HepG2 (cell line): ENCODE results near the gene SRCIN1. TPM values are rescaled to one million over a fixed set of nuclear protein-coding genes. Genes with fewer than 3 reads are reported as not detected.
A peak's percentile ranks its signal among the peaks of the same experiment; 100 is the strongest.

Experiments used
- BRCA1 ChIP-seq: sonication (generic); formaldehyde crosslinking; IDR thresholded peaks from 2 replicates; pipeline ENCODE4 v1.4.0; 2020; ENCODE audit warnings: missing genetic modification reagents
- FOXC1 ChIP-seq: sonication (generic); formaldehyde crosslinking; IDR thresholded peaks from 2 replicates; pipeline ENCODE4 v1.8.0; 2022; ENCODE audit warnings: mild to moderate bottlenecking, missing genetic modification reagents, borderline replicate concordance
- FOXK2 ChIP-seq: fragments of 450-650 bp; IDR thresholded peaks from 2 replicates; pipeline ENCODE4 v1.6.1; 2016
- HDAC2 ChIP-seq: sonication (generic); formaldehyde crosslinking; IDR thresholded peaks from 2 replicates; pipeline ENCODE4 v1.4.0; 2020; ENCODE audit warnings: missing genetic modification reagents
- HOXA3 ChIP-seq: sonication (generic); formaldehyde crosslinking; IDR thresholded peaks from 2 replicates; pipeline ENCODE4 v1.5.0; 2020; ENCODE audit warnings: missing genetic modification reagents
- IRX3 ChIP-seq: sonication (generic); formaldehyde crosslinking; IDR thresholded peaks from 2 replicates; pipeline ENCODE4 v1.8.1; 2023; ENCODE audit warnings: mild to moderate bottlenecking, low read depth, missing genetic modification reagents, borderline replicate concordance
- KDM4B ChIP-seq: sonication (generic); formaldehyde crosslinking; IDR thresholded peaks from 2 replicates; pipeline ENCODE4 v1.4.0; 2020; ENCODE audit warnings: missing genetic modification reagents
- NR3C1 ChIP-seq: sonication (generic); formaldehyde crosslinking; IDR thresholded peaks from 2 replicates; pipeline ENCODE4 v1.4.0; 2020; ENCODE audit warnings: missing genetic modification reagents
- TRIM24 ChIP-seq: sonication (generic); formaldehyde crosslinking; IDR thresholded peaks from 2 replicates; pipeline ENCODE4 v1.8.0; 2022; ENCODE audit warnings: mild to moderate bottlenecking, missing genetic modification reagents
- ZFP41 ChIP-seq: sonication (generic); formaldehyde crosslinking; IDR thresholded peaks from 2 replicates; pipeline ENCODE4 v1.4.0; 2020; ENCODE audit warnings: mild to moderate bottlenecking, missing genetic modification reagents, borderline replicate concordance
- ZNF230 ChIP-seq: sonication (generic); formaldehyde crosslinking; IDR thresholded peaks from 2 replicates; pipeline ENCODE4 v1.4.0; 2020; ENCODE audit warnings: mild to moderate bottlenecking, missing genetic modification reagents
- ZNF382 ChIP-seq: sonication (generic); formaldehyde crosslinking; IDR thresholded peaks from 2 replicates; pipeline ENCODE4 v1.5.0; 2020; ENCODE audit warnings: missing genetic modification reagents, mild to moderate bottlenecking, borderline replicate concordance
- polyA plus RNA-seq, 8 experiments: library from polyadenylated mRNA; depleted of rRNA in 3 of 8; stranded (reverse) in 7 of 8; unstranded in 1 of 8; fragments of >200 nt; fragmentation: Illumina TruSeq in 4 of 8; extraction: Trizol in 4 of 8; gene quantifications; 2 replicates each; pipeline versions ENCODE4 v1.2.1 to v1.2.3, GENCODE V29; 2011 to 2016; ENCODE audit warnings: low read depth in 4 of 8, missing spikeins in 1 of 8, mixed read lengths in 1 of 8; ENCODE audit not compliant: insufficient read depth in 1 of 8
- total RNA-seq, 5 experiments: library from RNA; depleted of rRNA; stranded (reverse); fragments of >200 nt; fragmentation: Illumina TruSeq; extraction: Trizol; gene quantifications; 2 replicates each; pipeline ENCODE4 v1.2.3, GENCODE V29; 2016; ENCODE audit warnings: low read depth in 1 of 5
- TF ChIP-seq, protein P1 (sequence below), 2 experiments: sonication (generic) in 1 of 2; formaldehyde crosslinking in 1 of 2; IDR thresholded peaks; 2 replicates each; pipeline versions ENCODE4 v1.4.0 to v1.6.1; 2018 to 2020; ENCODE audit warnings: missing genetic modification reagents in 2 of 2, borderline replicate concordance in 1 of 2, low read depth in 1 of 2, mild to moderate bottlenecking in 1 of 2, missing biosample characterization in 1 of 2
- TF ChIP-seq, protein P2 (sequence below): sonication (generic); IDR thresholded peaks from 2 replicates; pipeline ENCODE4 v1.6.1; 2016; ENCODE audit warnings: low read depth, borderline replicate concordance
- TF ChIP-seq, protein P3 (sequence below): sonication (generic); formaldehyde crosslinking; IDR thresholded peaks from 2 replicates; pipeline ENCODE4 v1.4.0; 2020; ENCODE audit warnings: missing genetic modification reagents
- TF ChIP-seq, protein P4 (sequence below): sonication (generic); formaldehyde crosslinking; conservative IDR thresholded peaks from 2 replicates; pipeline ENCODE4 v1.8.0; 2022; ENCODE audit warnings: missing genetic modification reagents
- TF ChIP-seq, protein P5 (sequence below): IDR thresholded peaks from 2 replicates; pipeline ENCODE4 v1.6.1; 2016; ENCODE audit warnings: missing genetic modification reagents, missing compliant biosample characterization

SRCIN1 gene
- total and polyA plus RNA-seq, 2 of the 13 experiments (the other 11 are each of a cell fraction or from before 2014, with no cell fraction given) = 1.2 to 9.6 TPM

DNA sequence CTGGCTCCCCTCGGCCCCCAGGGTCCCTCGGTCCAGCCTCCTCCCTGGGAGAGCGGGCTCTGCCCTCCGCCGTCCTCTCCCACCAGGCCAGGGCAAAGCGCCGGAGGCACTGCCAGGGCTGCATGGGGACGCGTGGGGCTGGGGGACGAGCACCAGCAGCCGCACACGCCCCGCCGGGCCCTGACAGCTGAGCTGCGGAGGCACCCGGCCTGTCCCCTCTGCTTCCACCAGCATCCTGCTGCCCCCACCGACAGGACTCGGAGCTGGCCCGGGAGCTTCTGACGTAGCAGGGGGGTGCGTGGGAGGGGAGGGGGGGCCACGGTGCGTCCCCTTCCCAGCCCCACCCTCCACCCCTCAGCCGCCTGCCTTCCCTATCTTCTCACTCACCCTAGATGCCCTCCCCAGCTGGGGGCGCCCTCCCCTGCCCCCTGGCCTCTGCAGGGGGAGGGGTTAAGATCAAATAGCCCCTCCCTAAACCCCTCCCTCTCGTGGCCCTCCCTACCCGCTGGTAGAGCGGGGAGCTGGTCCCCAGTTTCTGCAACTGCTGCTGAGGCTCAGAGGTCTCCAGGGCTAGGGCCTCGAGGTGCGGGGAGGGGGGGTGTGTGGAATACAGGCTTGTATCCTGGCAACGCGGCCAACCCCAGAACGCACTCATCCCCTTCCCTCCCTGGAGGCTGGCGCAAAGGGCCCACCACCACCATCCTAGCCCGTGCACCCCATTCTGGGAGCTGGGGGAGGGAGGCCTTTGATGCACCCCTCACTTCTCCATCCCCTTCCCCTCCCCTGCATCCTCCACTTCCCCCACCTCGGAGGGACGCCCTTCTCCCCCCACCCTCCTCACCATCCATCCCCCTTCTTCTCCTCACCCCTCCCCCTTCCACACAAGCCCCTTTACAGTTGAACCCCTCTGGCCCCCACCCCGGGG, 1.0 kb downstream of the SRCIN1 start (continued):
- TF ChIP-seq, protein P1, sequence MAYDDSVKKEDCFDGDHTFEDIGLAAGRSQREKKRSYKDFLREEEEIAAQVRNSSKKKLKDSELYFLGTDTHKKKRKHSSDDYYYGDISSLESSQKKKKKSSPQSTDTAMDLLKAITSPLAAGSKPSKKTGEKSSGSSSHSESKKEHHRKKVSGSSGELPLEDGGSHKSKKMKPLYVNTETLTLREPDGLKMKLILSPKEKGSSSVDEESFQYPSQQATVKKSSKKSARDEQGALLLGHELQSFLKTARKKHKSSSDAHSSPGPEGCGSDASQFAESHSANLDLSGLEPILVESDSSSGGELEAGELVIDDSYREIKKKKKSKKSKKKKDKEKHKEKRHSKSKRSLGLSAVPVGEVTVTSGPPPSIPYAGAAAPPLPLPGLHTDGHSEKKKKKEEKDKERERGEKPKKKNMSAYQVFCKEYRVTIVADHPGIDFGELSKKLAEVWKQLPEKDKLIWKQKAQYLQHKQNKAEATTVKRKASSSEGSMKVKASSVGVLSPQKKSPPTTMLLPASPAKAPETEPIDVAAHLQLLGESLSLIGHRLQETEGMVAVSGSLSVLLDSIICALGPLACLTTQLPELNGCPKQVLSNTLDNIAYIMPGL (CRISPR knock-in tag; IDR thresholded peaks at IDR 0.05; ENCODE audit: borderline replicate concordance in 1 of 2, low read depth in 1 of 2) = peak; percentile 66 to 82; a peak in 3 of 4 replicates
- TF ChIP-seq ZNF382 (CRISPR knock-in tag) (no peak), FOXK2 (no peak), HOXA3 (CRISPR knock-in tag) (peak; percentile 11; the same call in 1 of the 2 replicates), HDAC2 (peak; percentile 39; the same call in 1 of the 2 replicates), ZNF230 (CRISPR knock-in tag) (no peak), NR3C1 (no peak), ZFP41 (CRISPR knock-in tag) (no peak), KDM4B (CRISPR knock-in tag) (0 out of 2 replicates have a peak, but pooled peaks have one; percentile 18), BRCA1 (no peak), IRX3 (CRISPR knock-in tag) (no peak), FOXC1 (no peak), TRIM24 (CRISPR knock-in tag) (no peak)
- TF ChIP-seq, protein P2, sequence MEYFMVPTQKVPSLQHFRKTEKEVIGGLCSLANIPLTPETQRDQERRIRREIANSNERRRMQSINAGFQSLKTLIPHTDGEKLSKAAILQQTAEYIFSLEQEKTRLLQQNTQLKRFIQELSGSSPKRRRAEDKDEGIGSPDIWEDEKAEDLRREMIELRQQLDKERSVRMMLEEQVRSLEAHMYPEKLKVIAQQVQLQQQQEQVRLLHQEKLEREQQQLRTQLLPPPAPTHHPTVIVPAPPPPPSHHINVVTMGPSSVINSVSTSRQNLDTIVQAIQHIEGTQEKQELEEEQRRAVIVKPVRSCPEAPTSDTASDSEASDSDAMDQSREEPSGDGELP = peak; percentile 32; the same call in 1 of the 2 replicates
- TF ChIP-seq, protein P3, sequence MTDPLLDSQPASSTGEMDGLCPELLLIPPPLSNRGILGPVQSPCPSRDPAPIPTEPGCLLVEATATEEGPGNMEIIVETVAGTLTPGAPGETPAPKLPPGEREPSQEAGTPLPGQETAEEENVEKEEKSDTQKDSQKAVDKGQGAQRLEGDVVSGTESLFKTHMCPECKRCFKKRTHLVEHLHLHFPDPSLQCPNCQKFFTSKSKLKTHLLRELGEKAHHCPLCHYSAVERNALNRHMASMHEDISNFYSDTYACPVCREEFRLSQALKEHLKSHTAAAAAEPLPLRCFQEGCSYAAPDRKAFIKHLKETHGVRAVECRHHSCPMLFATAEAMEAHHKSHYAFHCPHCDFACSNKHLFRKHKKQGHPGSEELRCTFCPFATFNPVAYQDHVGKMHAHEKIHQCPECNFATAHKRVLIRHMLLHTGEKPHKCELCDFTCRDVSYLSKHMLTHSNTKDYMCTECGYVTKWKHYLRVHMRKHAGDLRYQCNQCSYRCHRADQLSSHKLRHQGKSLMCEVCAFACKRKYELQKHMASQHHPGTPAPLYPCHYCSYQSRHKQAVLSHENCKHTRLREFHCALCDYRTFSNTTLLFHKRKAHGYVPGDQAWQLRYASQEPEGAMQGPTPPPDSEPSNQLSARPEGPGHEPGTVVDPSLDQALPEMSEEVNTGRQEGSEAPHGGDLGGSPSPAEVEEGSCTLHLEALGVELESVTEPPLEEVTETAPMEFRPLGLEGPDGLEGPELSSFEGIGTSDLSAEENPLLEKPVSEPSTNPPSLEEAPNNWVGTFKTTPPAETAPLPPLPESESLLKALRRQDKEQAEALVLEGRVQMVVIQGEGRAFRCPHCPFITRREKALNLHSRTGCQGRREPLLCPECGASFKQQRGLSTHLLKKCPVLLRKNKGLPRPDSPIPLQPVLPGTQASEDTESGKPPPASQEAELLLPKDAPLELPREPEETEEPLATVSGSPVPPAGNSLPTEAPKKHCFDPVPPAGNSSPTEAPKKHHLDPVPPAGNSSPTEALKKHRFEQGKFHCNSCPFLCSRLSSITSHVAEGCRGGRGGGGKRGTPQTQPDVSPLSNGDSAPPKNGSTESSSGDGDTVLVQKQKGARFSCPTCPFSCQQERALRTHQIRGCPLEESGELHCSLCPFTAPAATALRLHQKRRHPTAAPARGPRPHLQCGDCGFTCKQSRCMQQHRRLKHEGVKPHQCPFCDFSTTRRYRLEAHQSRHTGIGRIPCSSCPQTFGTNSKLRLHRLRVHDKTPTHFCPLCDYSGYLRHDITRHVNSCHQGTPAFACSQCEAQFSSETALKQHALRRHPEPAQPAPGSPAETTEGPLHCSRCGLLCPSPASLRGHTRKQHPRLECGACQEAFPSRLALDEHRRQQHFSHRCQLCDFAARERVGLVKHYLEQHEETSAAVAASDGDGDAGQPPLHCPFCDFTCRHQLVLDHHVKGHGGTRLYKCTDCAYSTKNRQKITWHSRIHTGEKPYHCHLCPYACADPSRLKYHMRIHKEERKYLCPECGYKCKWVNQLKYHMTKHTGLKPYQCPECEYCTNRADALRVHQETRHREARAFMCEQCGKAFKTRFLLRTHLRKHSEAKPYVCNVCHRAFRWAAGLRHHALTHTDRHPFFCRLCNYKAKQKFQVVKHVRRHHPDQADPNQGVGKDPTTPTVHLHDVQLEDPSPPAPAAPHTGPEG (CRISPR knock-in tag) = no peak
- TF ChIP-seq, protein P4, sequence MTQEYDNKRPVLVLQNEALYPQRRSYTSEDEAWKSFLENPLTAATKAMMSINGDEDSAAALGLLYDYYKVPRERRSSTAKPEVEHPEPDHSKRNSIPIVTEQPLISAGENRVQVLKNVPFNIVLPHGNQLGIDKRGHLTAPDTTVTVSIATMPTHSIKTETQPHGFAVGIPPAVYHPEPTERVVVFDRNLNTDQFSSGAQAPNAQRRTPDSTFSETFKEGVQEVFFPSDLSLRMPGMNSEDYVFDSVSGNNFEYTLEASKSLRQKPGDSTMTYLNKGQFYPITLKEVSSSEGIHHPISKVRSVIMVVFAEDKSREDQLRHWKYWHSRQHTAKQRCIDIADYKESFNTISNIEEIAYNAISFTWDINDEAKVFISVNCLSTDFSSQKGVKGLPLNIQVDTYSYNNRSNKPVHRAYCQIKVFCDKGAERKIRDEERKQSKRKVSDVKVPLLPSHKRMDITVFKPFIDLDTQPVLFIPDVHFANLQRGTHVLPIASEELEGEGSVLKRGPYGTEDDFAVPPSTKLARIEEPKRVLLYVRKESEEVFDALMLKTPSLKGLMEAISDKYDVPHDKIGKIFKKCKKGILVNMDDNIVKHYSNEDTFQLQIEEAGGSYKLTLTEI (CRISPR knock-in tag) = no peak
- TF ChIP-seq, protein P5, sequence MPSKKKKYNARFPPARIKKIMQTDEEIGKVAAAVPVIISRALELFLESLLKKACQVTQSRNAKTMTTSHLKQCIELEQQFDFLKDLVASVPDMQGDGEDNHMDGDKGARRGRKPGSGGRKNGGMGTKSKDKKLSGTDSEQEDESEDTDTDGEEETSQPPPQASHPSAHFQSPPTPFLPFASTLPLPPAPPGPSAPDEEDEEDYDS (CRISPR knock-in tag) = peak; percentile 75
